Esophagus muscularis mucosa (tissue), 4 donors: ENCODE measurements around the gene PRKAR1B. TPM values are rescaled to one million over a fixed set of nuclear protein-coding genes. Genes with fewer than 3 reads are reported as not detected.
"Not testable (repeated sequence)": the region's sequence is repeated elsewhere in the genome, so short reads cannot be mapped to it uniquely, and the experiment has no call there.

Experiments
- DNase-seq: peaks from one replicate; pipeline ENCODE4 v3.0.0-alpha.2; 2017; ENCODE audit errors: extremely low spot score
- H3K27ac ChIP-seq, 4 donors: fragments of 200-600 bp; sonication (generic); replicated peaks in 1 of 4; 1 replicate in 3 of 4; 2 replicates in 1 of 4; pipeline ENCODE4 v1.5.1; 2016 to 2019; ENCODE audit warnings: mild to moderate bottlenecking in 1 of 4
- H3K27me3 ChIP-seq, 4 donors: fragments of 200-600 bp; sonication (generic); one replicate each; pipeline versions ENCODE4 v1.5.1 to v1.6.0; 2016 to 2019
- H3K36me3 ChIP-seq, 4 donors: fragments of 200-600 bp; sonication (generic); one replicate each; pipeline ENCODE4 v1.5.1; 2016 to 2019
- H3K4me1 ChIP-seq, 4 donors: fragments of 200-600 bp; sonication (generic); one replicate each; pipeline ENCODE4 v1.5.1; 2016 to 2019
- H3K4me3 ChIP-seq, 4 donors: fragments of 200-600 bp; sonication (generic); 1 replicate in 2 of 4; 2 replicates in 2 of 4; pipeline ENCODE4 v1.5.1; 2016 to 2019; ENCODE audit warnings: mild to moderate bottlenecking in 4 of 4, moderate library complexity in 1 of 4
- H3K9me3 ChIP-seq, 4 donors: fragments of 200-600 bp; sonication (generic); 1 replicate in 3 of 4; 2 replicates in 1 of 4; pipeline ENCODE4 v1.5.1; 2016 to 2019
- EP300 ChIP-seq: sonication (generic); formaldehyde crosslinking; IDR thresholded peaks from one replicate; pipeline ENCODE4 v1.6.1; 2017; ENCODE audit warnings: antibody characterized with exemption
- POLR2A ChIP-seq: fragments of 450-650 bp; IDR thresholded peaks from one replicate; pipeline ENCODE4 v1.6.1; 2017; ENCODE audit warnings: antibody characterized with exemption, moderate library complexity, mild to moderate bottlenecking, low read depth
- POLR2AphosphoS5 ChIP-seq, 2 donors: sonication (generic); formaldehyde crosslinking; IDR thresholded peaks; one replicate each; pipeline ENCODE4 v1.6.1; 2017; ENCODE audit warnings: antibody characterized with exemption in 2 of 2
- WGBS: methylation state at CpG from one replicate; pipeline ENCODE4 v1.1.5; 2018; 5-methylcytosine and 5-hydroxymethylcytosine counted together
- intact Hi-C: fragments of 100-400 bp; cut with DNase I; formaldehyde crosslinking; loops from one replicate; pipeline ENCODE4 v1.15.1; 2023
- total RNA-seq, 4 donors: library from RNA; depleted of rRNA; stranded (reverse); fragments of >200 nt; gene quantifications; one replicate each; pipeline versions ENCODE4 v1.1.0 to v1.2.1, GENCODE V29; 2016
- TF ChIP-seq, protein P1 (sequence below), 3 experiments: fragments of 200-600 bp in 2 of 3; fragments of 450-650 bp in 1 of 3; sonication (generic) in 2 of 3; IDR thresholded peaks; one replicate each; pipeline ENCODE4 v1.5.1; 2017 to 2019; ENCODE audit warnings: antibody characterized with exemption in 3 of 3, mild to moderate bottlenecking in 2 of 3, moderate library complexity in 1 of 3

PRKAR1B gene
- total RNA-seq, 4 donors from 2014 or later: 15.4 to 46.9 (median 31.4) TPM

DNA sequence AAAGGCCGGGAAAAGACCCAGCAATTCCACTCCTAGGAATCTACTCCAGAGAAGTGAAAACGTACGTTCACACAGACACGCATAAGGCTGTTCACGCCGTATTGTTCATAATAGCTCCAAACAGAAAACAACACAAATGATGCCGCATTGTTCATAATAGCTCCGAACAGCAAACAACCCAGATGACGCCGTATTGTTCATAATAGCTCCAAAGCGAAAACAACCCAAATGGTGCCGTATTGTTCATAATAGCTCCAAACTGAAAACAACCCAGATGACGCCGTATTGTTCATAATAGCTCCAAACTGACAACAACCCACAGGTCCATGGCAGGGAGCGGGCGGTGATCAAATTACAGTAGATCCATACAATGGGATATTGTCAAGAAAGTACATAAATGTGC lies 85.8 kb downstream of the PRKAR1B start:
- Histone ChIP-seq H3K4me3 (no peak overlapping the region), H3K27ac (no peak overlapping the region), H3K36me3 (no peaks in the 10 kb centered on the region), H3K4me1 (peaks cover 0 to 3% (median 0%) of the 10 kb centered on the region in 4 donors), H3K9me3 (peaks cover 0 to 7% (median 0%) of the 10 kb centered on the region in 4 donors), H3K27me3 (no peaks in the 10 kb centered on the region)
- TF ChIP-seq POLR2A (no peak), EP300 (no peak), POLR2AphosphoS5 (IDR thresholded peaks at IDR 0.05) (no peak)
- TF ChIP-seq, protein P1, sequence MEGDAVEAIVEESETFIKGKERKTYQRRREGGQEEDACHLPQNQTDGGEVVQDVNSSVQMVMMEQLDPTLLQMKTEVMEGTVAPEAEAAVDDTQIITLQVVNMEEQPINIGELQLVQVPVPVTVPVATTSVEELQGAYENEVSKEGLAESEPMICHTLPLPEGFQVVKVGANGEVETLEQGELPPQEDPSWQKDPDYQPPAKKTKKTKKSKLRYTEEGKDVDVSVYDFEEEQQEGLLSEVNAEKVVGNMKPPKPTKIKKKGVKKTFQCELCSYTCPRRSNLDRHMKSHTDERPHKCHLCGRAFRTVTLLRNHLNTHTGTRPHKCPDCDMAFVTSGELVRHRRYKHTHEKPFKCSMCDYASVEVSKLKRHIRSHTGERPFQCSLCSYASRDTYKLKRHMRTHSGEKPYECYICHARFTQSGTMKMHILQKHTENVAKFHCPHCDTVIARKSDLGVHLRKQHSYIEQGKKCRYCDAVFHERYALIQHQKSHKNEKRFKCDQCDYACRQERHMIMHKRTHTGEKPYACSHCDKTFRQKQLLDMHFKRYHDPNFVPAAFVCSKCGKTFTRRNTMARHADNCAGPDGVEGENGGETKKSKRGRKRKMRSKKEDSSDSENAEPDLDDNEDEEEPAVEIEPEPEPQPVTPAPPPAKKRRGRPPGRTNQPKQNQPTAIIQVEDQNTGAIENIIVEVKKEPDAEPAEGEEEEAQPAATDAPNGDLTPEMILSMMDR (IDR thresholded peaks at IDR 0.05): no peak
- 94% methylated on average over 16 of the region's 16 CpGs for WGBS
- intact Hi-C loops: no loop called here
- DNase-seq: no peak

- Histone ChIP-seq H3K9me3 (peaks cover 0 to 2% (median 0%) of the 10 kb centered on the region in 4 donors), H3K36me3 (no peaks in the 10 kb centered on the region), H3K27me3 (no peaks in the 10 kb centered on the region), H3K27ac (no peak overlapping the region), H3K4me3 (no peak overlapping the region), H3K4me1 (peaks cover 0 to 3% (median 0%) of the 10 kb centered on the region in 4 donors)
- TF ChIP-seq, protein P1 (IDR thresholded peaks at IDR 0.05): no peak
- TF ChIP-seq POLR2A (no peak), POLR2AphosphoS5 (IDR thresholded peaks at IDR 0.05) (no peak), EP300 (no peak)
- WGBS: 95% methylated on average over 25 of the region's 25 CpGs
- intact Hi-C loops: no loop called here
- DNase-seq: no peak
Measured at GRCh38 chr7:638256-639011, 88.6 kb downstream of the PRKAR1B start.

GRCh38 chr7:637826-638225 lies 89.3 kb downstream of the PRKAR1B start:
- H3K27ac ChIP-seq: no peak overlapping the region
- no peaks in the 10 kb centered on the region for H3K4me1 ChIP-seq
- intact Hi-C loops: no loop called here
- 93% methylated on average over 12 of the region's 12 CpGs for WGBS
- no peaks in the 10 kb centered on the region for H3K27me3 ChIP-seq
- no peak for TF ChIP-seq EP300
- TF ChIP-seq POLR2A: no peak
- TF ChIP-seq, protein P1 (IDR thresholded peaks at IDR 0.05): no peak
- no peak for TF ChIP-seq POLR2AphosphoS5 (IDR thresholded peaks at IDR 0.05)
- H3K9me3 ChIP-seq: no peaks in the 10 kb centered on the region
- no peaks in the 10 kb centered on the region for H3K36me3 ChIP-seq
- no peak for DNase-seq
- H3K4me3 ChIP-seq: no peak overlapping the region

DNA sequence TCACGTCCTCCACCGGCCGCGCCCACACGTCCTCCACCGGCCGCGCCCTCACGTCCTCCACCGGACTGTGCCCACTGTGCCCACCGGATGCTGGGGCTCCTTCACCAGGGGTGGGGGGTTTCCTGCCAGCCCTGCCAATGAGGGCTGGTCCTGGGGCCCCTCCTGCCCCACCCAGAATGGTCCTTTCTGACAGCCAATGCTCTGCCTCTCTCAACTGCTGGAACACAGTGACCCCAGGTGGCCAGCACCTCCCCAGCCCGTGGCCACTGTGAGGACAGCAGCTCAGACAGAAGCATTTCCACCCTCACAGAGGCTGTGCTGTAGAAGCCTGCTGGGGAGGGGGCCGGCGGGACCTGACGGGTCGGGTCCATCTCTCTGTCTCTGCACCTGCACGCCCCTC lies 90.7 kb downstream of the PRKAR1B start:
- WGBS: 90% methylated on average over 16 of the region's 17 CpGs
- H3K9me3 ChIP-seq: no peaks in the 10 kb centered on the region
- no peaks in the 10 kb centered on the region for H3K27me3 ChIP-seq
- H3K4me3 ChIP-seq: no peak overlapping the region
- H3K4me1 ChIP-seq: no peaks in the 10 kb centered on the region
- intact Hi-C loops: no loop called here
- no peak for DNase-seq
- TF ChIP-seq EP300 (no peak), POLR2AphosphoS5 (IDR thresholded peaks at IDR 0.05) (no peak)
- TF ChIP-seq, protein P1 (IDR thresholded peaks at IDR 0.05): peak in 2 of 3 experiments; percentile 30 to 32
- H3K27ac ChIP-seq: no peak overlapping the region
- H3K36me3 ChIP-seq: peaks cover 0 to 4% (median 0%) of the 10 kb centered on the region in 4 donors

DNA sequence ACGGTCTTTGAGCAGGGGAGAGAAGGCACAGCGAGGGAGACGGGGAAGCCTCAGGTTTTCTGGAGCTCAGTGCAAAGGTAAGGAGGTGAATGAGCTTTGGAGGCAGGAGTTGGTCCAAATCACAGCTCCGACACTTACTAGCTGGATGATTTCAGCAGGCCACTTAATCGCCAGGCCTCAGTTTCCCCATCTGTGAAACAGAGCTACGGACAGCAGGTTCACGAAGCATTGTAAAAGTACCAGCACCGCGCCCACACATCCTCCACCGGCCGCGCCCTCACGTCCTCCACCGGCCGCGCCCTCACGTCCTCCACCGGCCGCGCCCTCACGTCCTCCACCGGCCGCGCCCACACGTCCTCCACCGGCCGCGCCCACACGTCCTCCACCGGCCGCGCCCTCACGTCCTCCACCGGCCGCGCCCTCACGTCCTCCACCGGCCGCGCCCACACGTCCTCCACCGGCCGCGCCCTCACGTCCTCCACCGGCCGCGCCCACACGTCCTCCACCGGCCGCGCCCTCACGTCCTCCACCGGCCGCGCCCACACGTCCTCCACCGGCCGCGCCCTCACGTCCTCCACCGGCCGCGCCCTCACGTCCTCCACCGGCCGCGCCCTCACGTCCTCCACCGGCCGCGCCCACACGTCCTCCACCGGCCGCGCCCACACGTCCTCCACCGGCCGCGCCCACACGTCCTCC lies 91.2 kb downstream of the PRKAR1B start:
- H3K36me3 ChIP-seq, H3K9me3 ChIP-seq, H3K27ac ChIP-seq, H3K27me3 ChIP-seq, DNase-seq, H3K4me1 ChIP-seq, H3K4me3 ChIP-seq, intact Hi-C loops: not testable (repeated sequence)
- WGBS: 96% methylated on average over 59 of the region's 81 CpGs
